Measurements from ENCODE around the gene MYO7B. TPM values are rescaled to one million over a fixed set of nuclear protein-coding genes. Genes with fewer than 3 reads are reported as not detected.

Gene MYO7B
- total RNA-seq, 2 experiments from 2014 or later = 0.65 to 1.2 TPM

- POLR2A ChIA-PET = no interaction called here
- H3K9me3 Mint-ChIP-seq = no peaks in the 10 kb centered on the region
- ATAC-seq (no peak), DNase-seq (no peak)
- no peak overlapping the region for H3K27ac Mint-ChIP-seq
- H3K4me3 Mint-ChIP-seq = no peak overlapping the region
- no peaks in the 10 kb centered on the region for H3K27me3 Mint-ChIP-seq
- CTCF ChIA-PET = no interaction called here
- H3K4me1 Mint-ChIP-seq (ENCODE audit: low read depth) = peaks cover 75% of the 10 kb centered on the region
- H3K36me3 Mint-ChIP-seq (ENCODE audit: low read depth) = peaks cover 58% of the 10 kb centered on the region
- TF ChIP-seq CTCF (IDR thresholded peaks at IDR 0.05) = no peak
- intact Hi-C loops (cut with micrococcal nuclease) = no loop called here
Measured at GRCh38 chr2:127514076-127514475, 21.4 kb upstream of the MYO7B start.

- intact Hi-C loops (cut with micrococcal nuclease) = no loop called here
- no peak for TF ChIP-seq CTCF (IDR thresholded peaks at IDR 0.05)
- ChIA-PET CTCF (no interaction called here), POLR2A (no interaction called here)
- H3K4me1 Mint-ChIP-seq (ENCODE audit: low read depth) = peaks cover 74% of the 10 kb centered on the region
- DNase-seq = no peak
- no peak for ATAC-seq
- H3K4me3 Mint-ChIP-seq = no peak overlapping the region
- no peaks in the 10 kb centered on the region for H3K9me3 Mint-ChIP-seq
- no peaks in the 10 kb centered on the region for H3K27me3 Mint-ChIP-seq
- peaks cover 59% of the 10 kb centered on the region for H3K36me3 Mint-ChIP-seq (ENCODE audit: low read depth)
- H3K27ac Mint-ChIP-seq = no peak overlapping the region
Measured at GRCh38 chr2:127514485-127514884, 21.0 kb upstream of the MYO7B start.

GRCh38 chr2:127515383-127515915 is 20.0 kb upstream of the MYO7B start:
- Mint-ChIP-seq H3K4me1 (ENCODE audit: low read depth) (peaks cover 72% of the 10 kb centered on the region), H3K36me3 (ENCODE audit: low read depth) (peaks cover 60% of the 10 kb centered on the region), H3K4me3 (no peak overlapping the region), H3K27ac (peak overlapping the region; percentile 6), H3K27me3 (no peaks in the 10 kb centered on the region), H3K9me3 (no peaks in the 10 kb centered on the region)
- intact Hi-C loops (cut with micrococcal nuclease) = no loop called here
- ATAC-seq (no peak), DNase-seq (no peak)
- ChIA-PET POLR2A (interaction anchor here (0.9 to 1.2 kb wide), 2 partner anchors 10 kb away, joined by 3 to 5 read pairs; no protein-coding TSS in a partner anchor), CTCF (interaction anchor here (0.6 to 1.8 kb wide), 3 partner anchors 8 to 100 kb away, joined by 3 to 4 read pairs (median 4); no protein-coding TSS in a partner anchor)
- no peak for TF ChIP-seq CTCF (IDR thresholded peaks at IDR 0.05)

GRCh38 chr2:127516041-127516762 is 19.3 kb upstream of the MYO7B start:
- Mint-ChIP-seq H3K27ac (no peak overlapping the region), H3K4me3 (no peak overlapping the region), H3K4me1 (ENCODE audit: low read depth) (peaks cover 69% of the 10 kb centered on the region), H3K9me3 (no peaks in the 10 kb centered on the region), H3K36me3 (ENCODE audit: low read depth) (peaks cover 60% of the 10 kb centered on the region), H3K27me3 (no peaks in the 10 kb centered on the region)
- no peak for TF ChIP-seq CTCF (IDR thresholded peaks at IDR 0.05)
- ATAC-seq = no peak
- POLR2A ChIA-PET = interaction anchor here (0.9 to 1.2 kb wide), 3 partner anchors 9 to 14 kb away, joined by 3 to 5 read pairs (median 3); no protein-coding TSS in a partner anchor
- intact Hi-C loops (cut with micrococcal nuclease) = no loop called here
- CTCF ChIA-PET = interaction anchor here (0.6 to 1.8 kb wide), 3 partner anchors 9 to 100 kb away, joined by 3 to 4 read pairs (median 4); no protein-coding TSS in a partner anchor
- no peak for DNase-seq

- no peak for DNase-seq
Measured at GRCh38 chr2:127517465-127517864, 18.0 kb upstream of the MYO7B start.

More at GRCh38 chr2:127517465-127517864, 18.0 kb upstream of the MYO7B start:
- peak overlapping the region; percentile 0 for H3K27ac Mint-ChIP-seq
- H3K27me3 Mint-ChIP-seq = no peaks in the 10 kb centered on the region
- ChIA-PET POLR2A (interaction anchor here (1.5 kb wide), 1 partner anchor 9 kb away, joined by 4 read pairs; no protein-coding TSS in a partner anchor), CTCF (interaction anchor here (1.3 kb wide), 1 partner anchor 9 kb away, joined by 3 read pairs; the partner anchor contains the start of gene IWS1)
- peaks cover 68% of the 10 kb centered on the region for H3K4me1 Mint-ChIP-seq (ENCODE audit: low read depth)
- no peak for TF ChIP-seq CTCF (IDR thresholded peaks at IDR 0.05)
- H3K9me3 Mint-ChIP-seq = no peaks in the 10 kb centered on the region
- intact Hi-C loops (cut with micrococcal nuclease) = no loop called here
- H3K36me3 Mint-ChIP-seq (ENCODE audit: low read depth) = peaks cover 60% of the 10 kb centered on the region
- no peak for ATAC-seq
- no peak overlapping the region for H3K4me3 Mint-ChIP-seq
